Hepatocyte (in vitro differentiated cells): ENCODE results near the gene SPCS1. TPM values are rescaled to one million over a fixed set of nuclear protein-coding genes. Genes with fewer than 3 reads are reported as not detected.

Experiments used
- DNase-seq: peaks from one replicate; pipeline ENCODE4 v3.0.0-alpha.2; 2016; ENCODE audit warnings: low spot score
- H2AFZ ChIP-seq: fragments of 200-600 bp; sonication (generic); 2 replicates; pipeline ENCODE4 v1.6.0; 2016; ENCODE audit warnings: antibody characterized with exemption, mild to moderate bottlenecking
- H3K27ac ChIP-seq: fragments of 200-600 bp; sonication (generic); 2 replicates; pipeline ENCODE4 v1.5.1; 2016; ENCODE audit warnings: mild to moderate bottlenecking
- H3K27me3 ChIP-seq: fragments of 200-600 bp; sonication (generic); 2 replicates; pipeline ENCODE4 v1.6.1; 2016
- H3K36me3 ChIP-seq: fragments of 200-600 bp; sonication (generic); replicated peaks from 2 replicates; pipeline ENCODE4 v1.5.1; 2016; ENCODE audit warnings: low read depth; ENCODE audit not compliant: insufficient read depth
- H3K4me1 ChIP-seq: fragments of 200-600 bp; sonication (generic); 2 replicates; pipeline ENCODE4 v1.5.1; 2016; ENCODE audit warnings: mild to moderate bottlenecking, moderate library complexity; ENCODE audit not compliant: insufficient read depth
- H3K4me2 ChIP-seq: fragments of 200-600 bp; sonication (generic); 2 replicates; pipeline ENCODE4 v1.6.0; 2016
- H3K4me3 ChIP-seq: fragments of 200-600 bp; sonication (generic); 2 replicates; pipeline ENCODE4 v1.5.1; 2016; ENCODE audit warnings: mild to moderate bottlenecking
- H3K79me2 ChIP-seq: fragments of 200-600 bp; sonication (generic); 2 replicates; pipeline ENCODE4 v1.6.0; 2017; ENCODE audit warnings: mild to moderate bottlenecking
- H3K9me2 ChIP-seq: fragments of 200-600 bp; sonication (generic); replicated peaks from 2 replicates; pipeline ENCODE4 v1.6.0; 2017; ENCODE audit warnings: mild to moderate bottlenecking; ENCODE audit not compliant: insufficient read depth
- H3K9me3 ChIP-seq: fragments of 200-600 bp; sonication (generic); 2 replicates; pipeline ENCODE4 v1.5.1; 2016; ENCODE audit warnings: low read depth, mild to moderate bottlenecking
- H4K20me1 ChIP-seq: fragments of 200-600 bp; sonication (generic); 2 replicates; pipeline ENCODE4 v1.6.0; 2016; ENCODE audit warnings: mild to moderate bottlenecking; ENCODE audit not compliant: insufficient read depth, poor library complexity, severe bottlenecking
- EZH2 ChIP-seq: fragments of 200-600 bp; sonication (generic); IDR thresholded peaks from 2 replicates; pipeline ENCODE4 v1.6.1; 2016; ENCODE audit warnings: antibody characterized with exemption, mild to moderate bottlenecking, borderline replicate concordance
- EZH2phosphoT487 ChIP-seq: fragments of 200-600 bp; sonication (generic); IDR thresholded peaks from one replicate; pipeline ENCODE4 v1.6.1; 2018; ENCODE audit warnings: antibody characterized with exemption, mild to moderate bottlenecking, low read depth, moderate library complexity; ENCODE audit not compliant: unreplicated experiment, severe bottlenecking
- WGBS: methylation state at CpG from one replicate; pipeline ENCODE4 v1.1.6; 2016; ENCODE audit warnings: low lambda C conversion rate; ENCODE audit errors: missing lambda C conversion rate; 5-methylcytosine and 5-hydroxymethylcytosine counted together
- polyA plus RNA-seq: library from polyadenylated mRNA; unstranded; fragments of >200 nt; fragmentation: Nextera tagmentation; extraction: Ambion mirVana; gene quantifications from 2 replicates; pipeline ENCODE4 v1.2.1, GENCODE V29; 2016
- total RNA-seq: library from RNA; depleted of rRNA; stranded (reverse); fragments of >200 nt; gene quantifications from 2 replicates; pipeline ENCODE4 v1.2.3, GENCODE V29; 2014
- TF ChIP-seq, protein P1 (sequence below): fragments of 200-600 bp; sonication (generic); IDR thresholded peaks from 2 replicates; pipeline ENCODE4 v1.5.1; 2016; ENCODE audit warnings: antibody characterized with exemption, mild to moderate bottlenecking; ENCODE audit not compliant: poor library complexity

Gene SPCS1
- total RNA-seq: 158 and 261 TPM in 2 replicates
- 219 and 242 TPM in 2 replicates for polyA plus RNA-seq

DNA sequence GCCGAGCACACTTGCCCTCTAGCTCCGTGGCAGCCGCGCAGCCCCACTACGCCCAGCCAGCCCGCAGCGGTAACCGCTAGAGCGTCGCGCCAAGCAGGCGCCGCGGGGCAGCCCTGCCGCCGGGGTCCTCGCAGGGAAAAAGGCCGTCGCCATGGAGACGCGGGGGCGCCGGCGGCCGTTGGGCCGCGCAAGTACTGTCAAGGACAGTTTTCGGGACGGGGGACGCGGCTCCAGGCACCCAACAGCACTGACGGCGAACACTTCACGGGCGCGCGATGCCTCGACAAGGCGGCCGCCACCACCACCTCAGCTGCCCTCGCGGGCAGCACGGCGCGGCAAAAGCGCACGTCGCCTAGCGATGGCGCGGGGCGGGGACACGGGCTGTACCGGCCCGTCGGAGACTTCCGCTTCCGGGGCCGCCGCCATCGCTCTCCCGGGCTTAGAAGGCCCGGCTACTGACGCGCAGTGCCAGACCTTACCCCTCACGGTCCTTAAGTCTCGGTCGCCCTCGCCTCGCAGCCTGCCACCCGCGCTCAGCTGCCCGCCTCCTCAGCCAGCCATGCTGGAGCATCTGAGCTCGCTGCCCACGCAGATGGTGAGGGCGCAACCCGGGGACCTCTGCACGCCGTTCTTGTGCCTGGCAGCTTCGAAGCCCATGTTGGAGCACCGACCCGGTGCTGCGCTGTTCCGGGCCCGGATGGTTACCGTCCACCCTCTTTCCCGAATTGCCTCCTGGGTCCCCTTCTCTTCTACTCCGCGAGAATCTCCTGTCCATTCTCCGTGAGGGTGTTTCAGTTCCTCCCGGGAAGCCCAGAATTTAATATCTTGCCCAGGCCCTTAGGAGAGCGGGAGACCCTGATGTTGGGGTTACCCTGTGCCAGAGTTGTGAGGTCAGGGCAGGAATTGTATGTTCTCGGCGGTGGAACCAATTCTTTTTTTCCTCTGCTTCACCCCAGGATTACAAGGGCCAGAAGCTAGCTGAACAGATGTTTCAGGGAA is at the start of gene SPCS1, which contains the start of gene GLT8D1:
TSS of gene SPCS1 (plus strand) at position 419 of the 999 bp plus-strand sequence. CDS start at position 560, 141 bp downstream.
TSS of gene GLT8D1 (minus strand) at position 104 of the 999 bp plus-strand sequence. CDS start 5,331 bp downstream, outside the sequence.
- 1% methylated on average over 88 of the region's 94 CpGs for WGBS
- peak; percentile 93 for DNase-seq
- no peaks in the 10 kb centered on the region for H4K20me1 ChIP-seq
- no peaks in the 10 kb centered on the region for H3K9me3 ChIP-seq
- TF ChIP-seq EZH2: no peak
- TF ChIP-seq EZH2phosphoT487: no peak
- TF ChIP-seq, protein P1, sequence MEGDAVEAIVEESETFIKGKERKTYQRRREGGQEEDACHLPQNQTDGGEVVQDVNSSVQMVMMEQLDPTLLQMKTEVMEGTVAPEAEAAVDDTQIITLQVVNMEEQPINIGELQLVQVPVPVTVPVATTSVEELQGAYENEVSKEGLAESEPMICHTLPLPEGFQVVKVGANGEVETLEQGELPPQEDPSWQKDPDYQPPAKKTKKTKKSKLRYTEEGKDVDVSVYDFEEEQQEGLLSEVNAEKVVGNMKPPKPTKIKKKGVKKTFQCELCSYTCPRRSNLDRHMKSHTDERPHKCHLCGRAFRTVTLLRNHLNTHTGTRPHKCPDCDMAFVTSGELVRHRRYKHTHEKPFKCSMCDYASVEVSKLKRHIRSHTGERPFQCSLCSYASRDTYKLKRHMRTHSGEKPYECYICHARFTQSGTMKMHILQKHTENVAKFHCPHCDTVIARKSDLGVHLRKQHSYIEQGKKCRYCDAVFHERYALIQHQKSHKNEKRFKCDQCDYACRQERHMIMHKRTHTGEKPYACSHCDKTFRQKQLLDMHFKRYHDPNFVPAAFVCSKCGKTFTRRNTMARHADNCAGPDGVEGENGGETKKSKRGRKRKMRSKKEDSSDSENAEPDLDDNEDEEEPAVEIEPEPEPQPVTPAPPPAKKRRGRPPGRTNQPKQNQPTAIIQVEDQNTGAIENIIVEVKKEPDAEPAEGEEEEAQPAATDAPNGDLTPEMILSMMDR: no peak
- peak within 1 kb of the TSS; percentile 85 for H3K4me3 ChIP-seq
- peak within 1 kb of the TSS; percentile 97 for H3K4me2 ChIP-seq
- peak within 1 kb of the TSS; percentile 94 for H3K27ac ChIP-seq
- H2AFZ ChIP-seq: peak within 1 kb of the TSS; percentile 96
- no peaks in the 10 kb centered on the region for H3K36me3 ChIP-seq
- peaks cover 69% of the 10 kb centered on the region for H3K79me2 ChIP-seq
- H3K4me1 ChIP-seq: peaks cover 19% of the 10 kb centered on the region
- H3K27me3 ChIP-seq: no peaks in the 10 kb centered on the region
- no peaks in the 10 kb centered on the region for H3K9me2 ChIP-seq

DNA sequence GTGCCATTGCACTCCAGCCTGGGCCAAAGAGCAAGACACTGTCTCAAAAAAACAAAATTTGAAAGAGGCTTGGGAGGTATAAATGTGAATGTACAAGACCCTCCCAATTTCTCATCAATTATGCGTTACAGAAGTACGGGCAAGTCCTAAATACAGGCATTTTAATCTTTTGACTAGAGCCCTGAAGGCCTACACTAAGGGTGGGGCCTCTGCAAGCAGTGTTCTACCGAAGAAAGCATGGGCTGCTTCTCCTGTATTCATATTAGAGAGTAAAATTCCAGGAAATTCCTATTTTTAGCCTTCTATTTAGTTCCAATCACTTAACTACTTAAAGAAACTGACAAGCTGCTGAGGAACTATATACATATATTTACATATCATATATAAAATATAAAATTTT is 45.9 kb upstream of the SPCS1 start:
- DNase-seq: no peak

DNA sequence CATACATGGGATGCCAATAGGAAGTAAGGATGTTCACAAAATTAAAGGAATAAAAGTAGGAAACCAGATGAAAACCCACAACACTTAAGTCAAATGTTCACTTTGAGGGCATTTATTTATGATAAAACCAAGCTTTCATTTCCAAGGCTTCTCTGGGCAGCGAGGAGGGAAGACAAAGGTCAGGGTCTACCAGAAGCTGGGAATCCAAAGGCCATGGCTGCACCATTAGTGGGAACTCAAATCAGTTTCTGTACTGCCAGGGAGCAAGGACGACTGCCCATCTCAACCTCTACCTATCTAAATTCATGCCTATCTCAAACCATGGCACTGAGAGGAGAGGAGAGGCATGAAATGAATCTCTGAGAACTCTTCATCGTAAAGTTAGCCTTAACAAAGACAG is 42.8 kb upstream of the SPCS1 start:
- no peak for DNase-seq
- Histone ChIP-seq H4K20me1 (no peaks in the 10 kb centered on the region), H3K79me2 (peaks cover 11% of the 10 kb centered on the region), H3K4me3 (no peak overlapping the region), H3K9me3 (no peaks in the 10 kb centered on the region), H2AFZ (no peak overlapping the region), H3K4me1 (no peaks in the 10 kb centered on the region), H3K36me3 (no peaks in the 10 kb centered on the region), H3K27ac (no peak overlapping the region), H3K9me2 (no peaks in the 10 kb centered on the region), H3K4me2 (no peak overlapping the region), H3K27me3 (no peaks in the 10 kb centered on the region)
- TF ChIP-seq EZH2phosphoT487 (no peak), EZH2 (no peak)
- TF ChIP-seq, protein P1: no peak
- 90% methylated on average over 3 of the region's 3 CpGs for WGBS

More for the DNA sequence above, 45.9 kb upstream of the SPCS1 start:
- peaks cover 3% of the 10 kb centered on the region for H4K20me1 ChIP-seq
- H3K9me2 ChIP-seq: no peaks in the 10 kb centered on the region
- H3K36me3 ChIP-seq: no peaks in the 10 kb centered on the region
- no peaks in the 10 kb centered on the region for H3K27me3 ChIP-seq
- H3K27ac ChIP-seq: no peak overlapping the region
- no peaks in the 10 kb centered on the region for H3K9me3 ChIP-seq
- no peak overlapping the region for H3K4me3 ChIP-seq
- no peak overlapping the region for H2AFZ ChIP-seq
- peaks cover 7% of the 10 kb centered on the region for H3K79me2 ChIP-seq
- 99% methylated on average over 3 of the region's 3 CpGs for WGBS
- no peaks in the 10 kb centered on the region for H3K4me1 ChIP-seq
- TF ChIP-seq, protein P1: no peak
- TF ChIP-seq EZH2phosphoT487 (no peak), EZH2 (no peak)
- H3K4me2 ChIP-seq: no peak overlapping the region
